NCI-H1694 treated with DMSO at 0.1 percent for 48 hours (cell line): ENCODE data around the gene CCL7.
"Not testable (repeated sequence)": the region's sequence is repeated elsewhere in the genome, so short reads cannot be mapped to it uniquely, and the experiment has no call there.

Experiments
- DNase-seq: peaks from one replicate; lab custom pipeline; 2025; lab: John Stamatoyannopoulos, UW

Gene CCL7

GRCh38 chr17:34269969-34270368 lies at the start of gene CCL7:
Gene CCL7, plus strand, starts transcription at chr17:34270221. Its CDS starts 70 bp downstream, at chr17:34270291.
- no peak for DNase-seq

DNA sequence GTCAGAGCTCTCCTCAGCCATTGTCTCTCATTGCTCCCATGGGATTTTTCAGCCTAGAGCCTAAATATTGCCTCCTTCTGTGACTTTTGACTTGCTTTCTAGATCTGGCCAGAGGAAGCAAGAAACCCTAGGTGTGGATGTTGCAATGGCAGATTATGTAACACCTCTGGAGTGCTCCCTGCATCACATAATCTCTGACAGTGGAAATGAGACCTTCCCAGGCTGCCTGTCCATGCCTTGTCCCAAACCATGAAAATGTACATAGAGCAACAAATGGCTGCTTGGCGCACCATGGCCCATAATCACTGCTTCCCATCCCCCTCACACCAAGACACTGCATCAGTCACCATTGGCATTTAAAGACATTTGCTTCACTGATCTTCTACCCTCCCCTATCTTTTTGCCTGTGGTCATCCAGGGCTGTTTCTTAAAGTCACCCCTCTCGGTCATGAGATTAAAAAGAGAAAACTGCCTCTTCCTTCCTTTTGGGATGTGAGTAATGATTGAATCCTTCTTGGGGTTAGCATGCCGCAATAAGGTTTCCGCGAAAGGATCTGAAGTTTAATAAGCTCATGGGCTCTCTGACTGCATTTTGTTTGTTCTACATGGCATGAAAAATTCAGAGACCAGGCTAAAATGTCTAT lies 49.1 kb upstream of the CCL7 start:
- no peak for DNase-seq

- DNase-seq, result no peak
These were observed 48.6 kb upstream of the CCL7 start for GRCh38 chr17:34221411-34221810.

- no peak for DNase-seq
These were observed 47.1 kb upstream of the CCL7 start for GRCh38 chr17:34222722-34223497.

GRCh38 chr17:34225046-34225445 lies 45.0 kb upstream of the CCL7 start:
- no peak for DNase-seq

- no peak for DNase-seq
These were observed 43.8 kb upstream of the CCL7 start for GRCh38 chr17:34226011-34226743.

- DNase-seq, result no peak
These were observed 43.3 kb upstream of the CCL7 start for GRCh38 chr17:34226744-34227034.

DNA sequence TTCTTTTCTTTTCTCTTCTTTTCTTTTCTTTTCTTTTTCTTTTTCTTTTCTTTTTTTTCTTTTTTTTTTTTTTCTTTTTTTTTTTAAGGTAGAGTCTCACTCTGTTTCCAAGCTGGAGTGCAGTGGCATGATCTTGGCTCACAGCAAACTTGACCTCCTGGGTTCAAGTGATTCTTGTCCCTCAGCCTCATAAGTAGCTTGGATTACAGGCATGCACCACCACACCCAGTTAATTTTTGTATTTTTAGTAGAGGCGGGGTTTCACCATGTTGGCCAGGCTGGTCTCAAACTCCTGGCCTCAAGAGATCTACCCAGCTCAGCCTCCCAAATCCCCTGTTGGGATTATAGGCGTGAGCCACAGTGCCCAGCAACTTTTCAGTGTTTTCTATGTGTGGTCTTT lies 42.7 kb upstream of the CCL7 start:
- DNase-seq, result not testable (repeated sequence)

DNA sequence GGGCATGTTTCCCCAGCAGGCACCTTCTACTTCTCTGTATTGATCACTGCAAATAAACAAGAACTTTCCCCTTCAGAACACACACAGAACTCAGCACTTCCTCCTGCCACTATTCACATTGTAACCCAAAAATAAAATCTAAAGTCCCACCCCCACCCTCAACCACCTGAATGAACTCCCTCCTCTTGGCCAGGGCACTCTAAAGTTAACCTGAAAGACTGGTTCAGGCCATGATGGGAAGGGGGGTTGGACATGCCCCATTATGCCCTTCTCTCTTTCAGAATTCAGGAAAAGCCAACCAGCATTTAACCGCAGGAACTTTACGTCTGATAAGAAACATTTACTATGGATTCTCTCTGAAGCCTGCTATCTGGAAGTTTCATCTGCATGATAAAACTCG lies 42.3 kb upstream of the CCL7 start:
- no peak for DNase-seq

DNA sequence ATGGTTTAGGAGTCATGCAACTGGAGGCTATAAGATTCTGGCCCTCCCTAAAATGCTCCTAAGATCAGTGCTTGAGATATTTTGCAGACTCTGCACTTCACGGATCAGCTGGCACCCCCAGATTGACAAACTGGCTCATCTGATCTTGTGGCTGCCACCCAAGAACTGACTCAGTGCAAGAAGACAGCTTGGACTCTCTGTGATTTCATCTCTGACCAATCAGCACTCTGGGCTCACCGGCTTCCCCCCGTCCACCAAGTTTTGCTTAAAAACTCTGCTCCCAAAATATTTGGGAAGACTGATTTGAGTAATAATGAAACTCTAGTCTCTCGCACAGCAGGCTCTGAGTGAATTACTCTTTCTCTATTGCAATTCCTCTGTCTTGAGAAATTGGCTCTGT lies 41.2 kb upstream of the CCL7 start:
- no peak for DNase-seq

- DNase-seq, result no peak
These were observed 39.7 kb upstream of the CCL7 start for GRCh38 chr17:34230342-34230741.

- no peak for DNase-seq
These were observed 35.4 kb upstream of the CCL7 start for GRCh38 chr17:34234616-34235015.

DNA sequence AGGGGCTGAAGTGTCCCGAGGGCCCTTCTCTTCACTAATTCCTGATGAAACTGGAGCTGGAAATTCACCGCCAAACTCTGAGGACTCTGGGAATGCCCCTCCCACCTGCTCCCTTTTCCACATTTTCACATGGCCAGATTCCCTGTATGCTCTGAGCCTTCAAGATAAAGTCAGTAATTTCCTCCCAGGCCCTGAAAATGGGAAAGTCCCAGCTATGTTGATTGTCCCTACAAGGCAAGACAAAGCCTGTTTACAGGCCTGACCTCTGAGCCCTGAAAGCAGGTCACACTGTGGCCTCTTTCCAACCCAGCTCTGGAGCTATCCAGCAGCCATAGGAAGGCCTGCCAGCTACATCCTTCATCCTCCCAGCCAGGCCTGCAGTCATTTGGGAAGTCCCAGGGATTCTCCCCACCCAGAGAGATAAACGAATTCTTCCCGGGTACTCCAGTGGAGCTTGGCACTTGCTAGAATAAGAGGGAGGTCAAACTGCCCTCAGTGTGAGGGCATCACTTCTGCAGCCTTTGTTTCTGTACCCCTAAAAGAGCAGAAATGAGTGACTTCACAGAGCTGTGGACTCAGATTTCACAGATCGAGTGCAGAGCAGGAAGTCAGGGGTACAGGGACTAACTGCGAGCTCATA lies 34.5 kb upstream of the CCL7 start:
- DNase-seq, result no peak

DNA sequence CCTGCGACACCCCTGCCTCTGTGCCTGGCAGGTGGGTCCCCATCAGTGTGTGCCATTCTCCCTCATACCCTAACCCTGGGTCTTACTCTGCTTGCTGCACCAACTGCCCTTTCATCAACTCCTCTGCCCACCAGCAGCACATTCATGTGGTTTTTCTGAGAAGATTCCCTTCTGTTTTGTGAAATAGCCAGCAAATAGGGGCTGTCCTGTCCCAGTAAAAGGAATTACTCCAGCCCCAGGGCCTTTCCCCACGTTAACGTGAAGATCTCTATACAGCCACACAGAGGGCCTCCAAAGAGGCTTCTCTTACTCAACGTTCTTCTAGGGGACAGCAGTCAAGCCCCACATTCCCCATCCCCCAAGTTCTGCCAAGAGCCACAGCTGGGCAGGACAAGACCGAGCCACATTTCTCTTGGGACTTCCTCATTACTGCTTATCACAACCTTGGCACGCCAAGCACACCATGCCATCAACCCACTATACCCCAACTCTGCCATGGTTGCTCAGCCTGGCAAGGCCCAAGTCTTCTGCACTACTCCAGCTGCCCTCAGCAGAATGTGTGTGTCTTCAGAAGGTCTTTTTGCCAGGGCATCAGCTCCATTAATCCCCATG lies 33.6 kb upstream of the CCL7 start:
- DNase-seq, result no peak

DNA sequence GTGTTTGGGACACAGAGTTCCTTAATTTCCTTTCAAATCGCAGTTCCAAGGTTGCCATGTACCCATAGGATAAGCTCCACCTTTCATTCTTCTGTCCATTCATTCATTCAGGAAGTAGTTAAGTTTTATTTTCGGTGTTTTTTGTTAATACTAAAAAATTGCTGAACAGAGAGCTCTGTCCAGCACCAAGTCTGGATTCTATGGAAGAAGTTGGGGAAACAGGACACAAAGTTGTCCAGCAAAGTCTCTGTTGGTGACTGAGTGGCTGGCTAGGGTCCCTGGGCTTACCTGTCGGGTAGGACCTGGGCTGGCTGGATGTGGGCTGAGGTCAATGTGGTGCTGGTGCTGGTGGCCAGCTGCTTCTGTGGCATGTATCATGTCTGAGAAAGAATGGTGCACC lies 32.6 kb upstream of the CCL7 start:
- no peak for DNase-seq

DNA sequence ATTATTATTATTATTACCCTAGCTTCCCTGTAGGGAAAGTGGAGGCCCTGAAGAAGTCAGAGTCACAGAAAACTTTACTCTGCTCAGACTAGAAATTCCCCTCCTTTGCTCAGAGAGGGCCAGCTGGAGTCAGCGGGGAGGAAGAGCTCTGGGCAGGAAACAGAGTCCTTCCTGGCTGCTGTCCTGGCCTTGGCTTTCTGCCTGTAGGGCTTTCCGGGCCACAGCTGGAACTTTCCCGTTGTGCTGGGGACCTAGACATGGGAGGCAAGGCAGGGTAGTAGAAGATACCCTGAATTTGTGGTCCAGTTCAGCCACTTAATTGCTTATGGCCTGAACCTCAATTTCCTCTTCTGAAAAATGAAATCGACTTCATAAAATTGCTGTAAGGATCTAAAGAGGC lies 29.0 kb upstream of the CCL7 start:
- DNase-seq, result no peak

DNA sequence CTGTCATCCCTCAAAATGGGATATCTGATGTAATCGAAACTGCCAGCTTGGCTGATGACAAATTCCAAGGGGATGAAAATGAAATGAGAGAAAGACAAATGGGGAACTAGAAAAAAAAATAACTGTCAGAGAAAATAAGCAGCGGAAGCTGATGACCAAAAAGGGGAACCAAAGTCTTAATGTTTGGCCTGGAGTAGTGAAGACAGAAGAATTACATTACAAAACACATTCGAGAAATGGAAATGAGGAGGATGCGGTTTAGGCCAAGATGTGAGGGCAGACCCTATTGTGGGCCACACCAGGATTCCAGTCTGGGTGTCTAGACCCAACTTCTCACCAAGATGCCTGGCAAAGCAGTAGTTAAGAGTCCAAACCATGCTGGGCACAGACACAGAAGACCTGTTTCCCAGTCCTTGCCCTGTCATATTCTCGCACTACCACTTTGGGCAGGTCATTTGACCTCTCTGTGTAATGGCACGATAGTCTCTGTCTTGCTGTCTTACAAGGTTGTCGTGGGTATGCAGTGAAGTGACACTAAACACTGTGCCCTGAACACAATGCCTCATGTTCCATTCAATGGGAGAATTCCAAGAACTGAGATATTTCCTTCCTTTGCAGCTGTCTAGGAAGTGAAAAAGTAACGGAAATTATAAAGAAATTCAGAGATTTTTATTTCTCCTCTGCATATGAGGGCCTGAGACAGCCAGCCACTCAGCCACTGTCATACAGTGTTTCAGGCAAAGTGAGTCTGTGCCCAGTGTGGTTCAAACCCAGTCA lies 27.2 kb upstream of the CCL7 start:
- DNase-seq, result no peak

GRCh38 chr17:34243364-34244320 lies 26.4 kb upstream of the CCL7 start:
- DNase-seq, result no peak

GRCh38 chr17:34245351-34245905 lies 24.6 kb upstream of the CCL7 start:
- no peak for DNase-seq

GRCh38 chr17:34246446-34246845 lies 23.6 kb upstream of the CCL7 start:
- DNase-seq, result no peak
